HepG2 (cell line): ENCODE data around the gene DNAJC24.

Experiments used
- CBX1 ChIP-seq: IDR thresholded peaks from one replicate; pipeline ENCODE4 v1.6.1; 2016; ENCODE audit warnings: antibody characterized with exemption, low read depth
- CBX5 ChIP-seq: sonication (generic); formaldehyde crosslinking; IDR thresholded peaks from 2 replicates; pipeline ENCODE4 v1.4.0; 2020; ENCODE audit warnings: missing genetic modification reagents, borderline replicate concordance
- ZBED4 ChIP-seq: sonication (generic); formaldehyde crosslinking; IDR thresholded peaks from 2 replicates; pipeline ENCODE4 v1.4.0; 2020; ENCODE audit warnings: missing genetic modification reagents, borderline replicate concordance
- ZNF264 ChIP-seq: sonication (generic); formaldehyde crosslinking; IDR thresholded peaks from 2 replicates; pipeline ENCODE4 v1.4.0; 2020; ENCODE audit warnings: missing genetic modification reagents

GRCh38 chr11:31424652-31425051, 55.0 kb downstream of the DNAJC24 start:
- TF ChIP-seq ZNF264 (CRISPR knock-in tag) (no peak), CBX1 (no peak), ZBED4 (CRISPR knock-in tag) (no peak), CBX5 (no peak)
